Activated CD4-positive, alpha-beta T cell treated with anti-CD3 and anti-CD28 coated beads, Interleukin-2, Interleukin-4, amounts not matched to agents 100 ng/mL and 50 ng/mL, durations not matched to agents 16 hours and 8 hours (primary cell): ENCODE data around the gene ZFTA.
A peak's percentile ranks its signal among the peaks of the same experiment; 100 is the strongest.
"Not testable (repeated sequence)": the region's sequence is repeated elsewhere in the genome, so short reads cannot be mapped to it uniquely, and the experiment has no call there.

Experiments
- DNase-seq: peaks from one replicate; pipeline ENCODE4 v3.0.0-alpha.2; 2020; ENCODE audit warnings: low spot score

ZFTA gene

GRCh38 chr11:63768237-63769041 is at the start of gene ZFTA:
ZFTA (minus strand) TSS chr11:63768775; CDS start chr11:63768622, 153 bp downstream.
- peak; percentile 33 for DNase-seq

GRCh38 chr11:63817758-63818498 is 49.4 kb upstream of the ZFTA start:
- DNase-seq, result no peak

DNA sequence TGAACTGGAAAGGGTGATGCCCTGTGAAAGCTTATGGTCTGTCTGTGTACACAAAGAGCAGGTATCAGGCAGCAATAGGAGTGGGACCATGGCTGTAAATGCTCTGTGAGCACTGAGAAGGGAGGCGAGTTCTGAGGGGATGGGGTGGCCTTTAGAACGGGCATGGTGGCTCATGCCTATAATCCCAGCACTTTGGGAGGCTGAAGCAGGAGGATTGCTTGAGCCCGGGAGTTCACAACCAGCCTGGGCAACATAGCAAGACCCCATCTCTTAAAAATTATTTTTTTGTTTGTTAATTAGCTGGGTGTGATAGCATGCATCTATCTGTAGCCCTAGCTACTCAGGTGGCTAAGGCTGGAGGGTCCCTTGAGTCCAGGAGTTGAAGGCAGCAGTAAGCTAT is 48.2 kb upstream of the ZFTA start:
- DNase-seq, result no peak

DNA sequence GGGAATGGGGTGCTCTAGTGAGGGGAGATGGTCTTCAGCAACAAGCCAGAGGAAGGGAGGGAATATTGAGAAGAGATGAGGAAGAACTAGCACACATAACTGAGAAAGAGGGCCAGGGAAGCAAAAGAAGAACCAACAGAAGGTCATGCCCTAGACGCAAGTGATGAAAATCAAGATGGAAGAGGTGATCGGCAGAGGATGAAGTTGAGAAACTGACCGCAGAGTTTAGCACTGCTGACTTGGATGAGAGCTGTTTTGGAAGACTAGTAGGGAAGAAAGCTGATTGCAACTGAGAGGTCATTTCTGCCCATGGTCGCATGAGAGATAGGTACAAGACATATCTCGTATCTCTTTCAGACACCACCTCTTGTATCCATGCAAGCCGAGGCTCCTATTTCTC is 47.6 kb upstream of the ZFTA start:
- DNase-seq, result no peak

- DNase-seq, result no peak
These were observed 45.8 kb upstream of the ZFTA start for GRCh38 chr11:63814383-63814736.

DNA sequence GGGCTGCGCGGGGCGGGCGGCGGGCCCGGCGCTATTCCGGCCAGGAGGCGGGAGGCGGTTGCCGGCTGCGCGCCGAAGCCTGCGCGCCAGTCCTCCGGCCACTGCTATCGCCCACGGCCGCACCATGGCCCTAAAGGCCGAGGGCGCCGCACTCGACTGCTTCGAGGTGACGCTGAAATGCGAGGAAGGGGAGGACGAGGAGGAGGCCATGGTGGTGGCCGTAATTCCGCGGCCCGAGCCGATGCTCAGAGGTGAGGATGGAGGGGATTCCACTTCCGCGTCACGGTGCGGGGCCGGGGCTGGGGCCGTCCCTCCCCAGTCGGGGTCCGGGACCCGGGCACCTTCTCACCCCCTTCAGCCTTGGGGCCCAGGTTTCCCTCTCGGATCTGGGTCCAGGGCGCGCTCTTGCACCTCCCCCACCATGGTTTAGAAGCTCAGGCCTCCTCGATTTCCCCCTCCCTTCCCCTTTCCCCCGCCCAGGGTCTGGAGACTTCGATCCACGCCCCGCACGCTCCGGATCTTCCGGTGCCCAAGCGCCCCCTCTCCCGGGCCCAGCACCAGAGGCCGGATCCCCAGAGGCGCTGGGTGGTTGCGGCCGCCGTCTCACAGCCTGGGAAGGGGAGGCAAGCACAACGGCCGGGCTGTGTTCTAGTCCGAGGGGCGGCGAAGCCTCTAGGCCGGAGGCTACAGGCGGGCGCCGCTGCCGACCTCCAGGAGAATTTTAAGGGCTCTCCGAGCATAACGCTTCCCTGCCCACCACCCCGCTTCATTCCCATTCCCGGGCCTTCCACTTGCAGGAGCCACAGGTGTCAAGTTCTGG is 45.2 kb upstream of the ZFTA start:
- peak; percentile 59 for DNase-seq

- peak; percentile 81 for DNase-seq
These were observed 44.5 kb upstream of the ZFTA start, which contains the start of gene SPINDOC for GRCh38 chr11:63813035-63813562. SPINDOC (plus strand) TSS chr11:63813456; CDS start chr11:63813687, 231 bp downstream.

- no peak for DNase-seq
These were observed 42.9 kb upstream of the ZFTA start for GRCh38 chr11:63811522-63811921.

DNA sequence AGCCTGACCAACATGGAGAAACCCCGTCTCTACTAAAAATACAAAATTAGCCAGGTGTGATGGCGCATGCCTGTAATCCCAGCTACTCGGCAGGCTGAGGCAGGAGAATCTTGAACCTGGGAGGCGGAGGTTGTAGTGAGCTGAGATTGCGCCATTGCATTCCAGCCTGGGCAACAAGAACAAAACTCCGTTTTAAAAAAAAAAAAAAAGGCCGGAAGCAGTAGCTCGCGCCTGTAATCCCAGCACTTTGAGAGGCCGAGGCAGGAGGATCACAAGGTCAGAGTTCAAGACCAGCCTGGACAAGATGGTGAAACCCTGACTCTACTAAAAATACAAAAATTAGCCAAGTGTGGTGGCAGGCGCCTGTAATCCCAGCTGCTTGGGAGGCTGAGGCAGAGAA is 41.8 kb upstream of the ZFTA start:
- DNase-seq, result not testable (repeated sequence)

DNA sequence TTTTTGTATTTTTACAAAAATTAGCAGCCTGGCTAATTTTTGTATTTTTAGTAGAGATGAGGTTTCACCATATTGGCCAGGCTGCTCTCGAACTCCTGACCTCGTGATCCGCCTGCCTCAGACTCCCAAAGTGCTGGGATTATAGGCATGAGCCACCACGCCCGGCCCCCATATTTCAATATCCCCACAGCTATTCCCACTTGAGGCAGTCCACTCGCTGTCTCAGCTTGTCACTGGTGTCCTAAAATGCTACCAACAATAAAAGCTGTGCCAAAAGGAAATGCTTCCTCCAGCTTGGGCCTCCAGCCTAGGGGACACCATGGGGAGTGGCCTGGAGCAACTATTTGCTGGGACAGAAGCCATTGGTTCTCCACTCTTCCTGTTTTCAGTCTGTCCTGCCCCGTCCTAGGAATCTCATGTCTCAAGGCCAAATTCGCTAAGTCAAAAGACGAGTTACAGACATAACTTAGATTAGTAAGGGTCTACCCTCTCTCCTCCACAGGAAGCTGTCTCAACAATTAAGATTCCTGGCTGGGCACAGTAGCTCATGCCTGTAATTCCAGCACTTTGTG is 37.4 kb upstream of the ZFTA start:
- no peak for DNase-seq

GRCh38 chr11:63804259-63804658 is 35.7 kb upstream of the ZFTA start:
- no peak for DNase-seq

- DNase-seq, result no peak
These were observed 34.3 kb upstream of the ZFTA start for GRCh38 chr11:63802637-63803414.

- no peak for DNase-seq
These were observed 32.3 kb upstream of the ZFTA start for GRCh38 chr11:63800921-63801320.

DNA sequence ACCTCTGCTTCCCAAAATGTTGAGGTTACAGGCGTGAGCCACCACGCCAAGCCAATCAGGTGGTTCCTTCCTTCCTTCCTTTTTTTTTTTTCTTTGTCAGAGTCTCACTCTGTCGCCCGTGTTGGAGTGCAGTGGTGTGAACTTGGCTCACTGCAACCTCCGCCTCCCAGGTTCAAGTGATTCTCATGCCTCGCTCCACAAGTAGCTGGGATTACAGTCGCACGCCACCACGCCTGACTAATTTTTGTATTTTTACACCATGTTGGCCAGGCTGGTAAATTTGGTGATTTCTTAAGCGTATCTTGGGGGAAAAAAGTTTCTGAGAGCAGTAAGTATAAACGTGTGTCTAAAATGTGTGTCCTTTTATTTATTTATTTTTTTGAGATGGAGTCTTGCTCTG is 26.5 kb upstream of the ZFTA start:
- no peak for DNase-seq

- DNase-seq, result no peak
These were observed 24.6 kb upstream of the ZFTA start for GRCh38 chr11:63793161-63793560.

GRCh38 chr11:63791495-63792167 is 23.1 kb upstream of the ZFTA start:
- DNase-seq, result no peak

- no peak for DNase-seq
These were observed 17.2 kb upstream of the ZFTA start for GRCh38 chr11:63785823-63786222.

- no peak for DNase-seq
These were observed 15.5 kb upstream of the ZFTA start for GRCh38 chr11:63783925-63784592.

DNA sequence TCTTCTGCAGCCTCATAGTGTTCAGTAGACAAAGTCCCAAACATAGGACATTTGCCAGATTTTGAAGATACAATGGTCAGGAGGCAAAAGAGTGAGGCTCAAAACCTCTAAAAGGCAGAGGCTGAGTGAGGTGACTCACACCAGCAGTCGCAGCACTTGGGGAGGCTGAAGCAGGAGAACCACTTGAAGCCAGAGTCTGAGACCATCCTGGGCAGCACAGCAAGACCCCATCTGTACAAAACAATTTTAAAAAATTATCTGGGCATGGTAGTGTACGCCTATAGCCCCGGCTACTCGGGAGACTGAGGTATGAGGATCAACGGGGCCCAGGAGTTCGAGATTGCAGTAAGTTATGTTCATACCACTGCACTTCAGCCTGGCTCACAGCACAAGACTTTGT is 14.2 kb upstream of the ZFTA start:
- DNase-seq, result no peak

- DNase-seq, result no peak
These were observed 10.5 kb upstream of the ZFTA start for GRCh38 chr11:63779039-63779438.
